Heart right ventricle (tissue), 16 donors: Measurements from ENCODE around the gene CSF3R. TPM values are rescaled to one million over a fixed set of nuclear protein-coding genes. Genes with fewer than 3 reads are reported as not detected.

Experiments
- ATAC-seq, 8 donors: fragments of 200-7000 bp; cut with Tn5 transposase; one replicate each; pipeline ENCODE4 v1.9.1; 2020; ENCODE audit warnings: mild to moderate bottlenecking in 8 of 8, moderate library complexity in 8 of 8, moderate number of reproducible peaks in 1 of 8
- DNase-seq, 2 donors: peaks; one replicate each; pipeline ENCODE4 v3.0.0-alpha.2; 2020
- H3K27ac ChIP-seq, 10 donors: fragments of 200-600 bp; sonication (generic) in 2 of 10; one replicate each; pipeline versions ENCODE4 v1.5.0 to v1.8.0; 2020 to 2022; ENCODE audit warnings: mild to moderate bottlenecking in 3 of 10
- H3K27me3 ChIP-seq, 7 donors: fragments of 200-600 bp; one replicate each; pipeline ENCODE4 v1.8.0; 2021 to 2022; ENCODE audit warnings: mild to moderate bottlenecking in 2 of 7
- H3K36me3 ChIP-seq, 9 donors: fragments of 200-600 bp; sonication (generic) in 1 of 9; one replicate each; pipeline versions ENCODE4 v1.5.0 to v1.8.0; 2020 to 2022; ENCODE audit warnings: mild to moderate bottlenecking in 2 of 9
- H3K4me1 ChIP-seq, 9 donors: fragments of 200-600 bp; sonication (generic) in 1 of 9; one replicate each; pipeline versions ENCODE4 v1.5.0 to v1.8.0; 2020 to 2022; ENCODE audit warnings: mild to moderate bottlenecking in 4 of 9
- H3K4me3 ChIP-seq, 10 donors: fragments of 200-600 bp; sonication (generic) in 2 of 10; one replicate each; pipeline versions ENCODE4 v1.5.0 to v1.8.0; 2020 to 2022; ENCODE audit warnings: mild to moderate bottlenecking in 7 of 10, moderate library complexity in 2 of 10
- H3K9me3 ChIP-seq, 11 donors: fragments of 200-600 bp in 10 of 11; sonication (generic) in 2 of 11; one replicate each; pipeline versions ENCODE4 v1.5.0 to v1.8.0; 2013 to 2022; ENCODE audit warnings: mild to moderate bottlenecking in 2 of 11, control low read depth in 1 of 11, moderate library complexity in 1 of 11
- WGBS, 2 donors: extraction: QIAGEN DNeasy Blood & Tissue Kit; methylation state at CpG; one replicate each; pipeline ENCODE4 v1.1.7; 2013; ENCODE audit warnings: inconsistent platforms in 1 of 2; 5-methylcytosine and 5-hydroxymethylcytosine counted together
- intact Hi-C, 10 donors: fragments of 100-400 bp; cut with DNase I; formaldehyde crosslinking; loops; one replicate each; pipeline versions ENCODE4 v1.11.1 to v1.14.2; 2022
- polyA plus RNA-seq, 2 donors: library from polyadenylated mRNA; stranded (reverse); fragments of 200-250 nt; gene quantifications; one replicate each; pipeline ENCODE4 v1.2.3, GENCODE V29; 2013
- total RNA-seq, 10 donors: library from RNA; stranded (reverse); fragmentation: NEBNext Ultra II Directional in 3 of 10; extraction: Animal tissue kit (Norgen Biotek cat#: 25700) in 3 of 10; gene quantifications; one replicate each; pipeline versions ENCODE4 v1.2.1 to v1.2.4, GENCODE V29; 2021 to 2023
- TF ChIP-seq, protein P1 (sequence below), 9 donors: fragments of 200-600 bp; sonication (generic) in 2 of 9; IDR thresholded peaks; one replicate each; pipeline versions ENCODE4 v1.5.0 to v1.8.0; 2021 to 2022; ENCODE audit warnings: antibody characterized with exemption in 9 of 9, mild to moderate bottlenecking in 5 of 9, moderate library complexity in 1 of 9
- donor health status: Arrhythmogenic right ventricular cardiomyopathy.
- donor health status: ischemic (EF 13 %, LVEDD 7.1; RV severe dilation, severe dysfunction).
- donor health status: healthy with polysubstance abuse.
- donor health status: DM: no; HTN: yes; CAD: no.
- donor health status: DM: no; HTN: no; CAD: no.
- donor health status: ischemic (EF 25% LVEDD 6.9; RV normal size, moderate dysfunction).
- donor health status: ischemic (EF 25% LVEDD 5.7; RV mildly dilated, moderate dysfunction).
- donor health status: healthy.
- donor health status: DM: yes; HTN: yes; CAD: no.
- donor health status: Ischemic cardiomyopathy.
- donor health status: ischemic (EF 35%, LVEDD 5.7; RV mildly dilated, moderate dysfunction).
- donor health status: nonischemic (EF 11% LVEDD 7.7; RV severe dilation, severe dysfunction).
- donor health status: DM: yes; HTN: yes; CAD: no.
- donor health status: PGD.
- donor health status: ischemic (EF 29% LVEDD 5.4; RV normal size, mild dysfunction).
- donor health status: nonischemic (EF 23%, LVEDD 6.1; RV moderate dilation, normal function).

CSF3R gene
- total and polyA plus RNA-seq, 12 donors = 1.8 to 13.9 (median 4.2) TPM

DNA sequence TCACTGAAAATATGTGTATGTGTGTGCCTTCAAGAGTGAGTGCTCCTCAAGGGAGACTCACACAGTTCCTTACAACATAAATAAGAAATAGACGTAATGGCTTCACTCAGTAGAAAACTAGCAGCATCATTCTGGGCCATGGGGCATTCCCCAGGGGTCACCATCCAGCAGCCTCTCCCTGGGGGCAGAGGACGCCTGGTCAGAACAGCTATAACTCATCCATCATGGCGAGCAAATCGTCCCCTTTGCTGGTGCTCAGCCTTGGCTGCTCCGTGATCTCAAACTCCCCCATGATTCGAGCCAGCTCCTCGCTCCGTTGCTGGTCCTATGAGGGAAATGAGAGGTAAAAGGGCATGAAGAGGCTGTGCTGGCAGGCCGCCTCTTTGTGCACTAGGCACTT is 64.8 kb downstream of the CSF3R start:
- ATAC-seq = no peak
- 89 to 91% methylated on average over 9 of the region's 9 CpGs for WGBS, 2 donors
- H3K9me3 ChIP-seq = no peaks in the 10 kb centered on the region

More for the DNA sequence above, 64.8 kb downstream of the CSF3R start:
- Histone ChIP-seq H3K27me3 (no peaks in the 10 kb centered on the region), H3K36me3 (peaks cover 0 to 29% (median 0%) of the 10 kb centered on the region in 9 donors), H3K4me1 (peaks cover 4 to 18% (median 13%) of the 10 kb centered on the region in 9 donors), H3K27ac (no peak overlapping the region), H3K4me3 (no peak overlapping the region)
- no peak for DNase-seq
- TF ChIP-seq, protein P1, sequence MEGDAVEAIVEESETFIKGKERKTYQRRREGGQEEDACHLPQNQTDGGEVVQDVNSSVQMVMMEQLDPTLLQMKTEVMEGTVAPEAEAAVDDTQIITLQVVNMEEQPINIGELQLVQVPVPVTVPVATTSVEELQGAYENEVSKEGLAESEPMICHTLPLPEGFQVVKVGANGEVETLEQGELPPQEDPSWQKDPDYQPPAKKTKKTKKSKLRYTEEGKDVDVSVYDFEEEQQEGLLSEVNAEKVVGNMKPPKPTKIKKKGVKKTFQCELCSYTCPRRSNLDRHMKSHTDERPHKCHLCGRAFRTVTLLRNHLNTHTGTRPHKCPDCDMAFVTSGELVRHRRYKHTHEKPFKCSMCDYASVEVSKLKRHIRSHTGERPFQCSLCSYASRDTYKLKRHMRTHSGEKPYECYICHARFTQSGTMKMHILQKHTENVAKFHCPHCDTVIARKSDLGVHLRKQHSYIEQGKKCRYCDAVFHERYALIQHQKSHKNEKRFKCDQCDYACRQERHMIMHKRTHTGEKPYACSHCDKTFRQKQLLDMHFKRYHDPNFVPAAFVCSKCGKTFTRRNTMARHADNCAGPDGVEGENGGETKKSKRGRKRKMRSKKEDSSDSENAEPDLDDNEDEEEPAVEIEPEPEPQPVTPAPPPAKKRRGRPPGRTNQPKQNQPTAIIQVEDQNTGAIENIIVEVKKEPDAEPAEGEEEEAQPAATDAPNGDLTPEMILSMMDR (IDR thresholded peaks at IDR 0.05) = no peak
- intact Hi-C loops = loop anchor here in 3 of 10 donors (5.0 to 10.0 kb wide), 3 partner anchors 71 to 283 kb away; partner anchors contain the start of gene SH3D21 (in 2 of the 3)

Other genes with a start within 250 kb of the CSF3R start
- gene SH3D21, start 176.5 kb downstream of the CSF3R start, total RNA-seq = 1 to 10 TPM; 1.1 to 3.3 (median 1.7) TPM
- gene SH3D21, start 176.5 kb downstream of the CSF3R start, polyA plus RNA-seq = 1 to 10 TPM in 1 of 2 donors, under 1 TPM in 1; 0.58 to 4.8 TPM
- gene EVA1B, start 159.3 kb downstream of the CSF3R start, total RNA-seq = 10 to 100 TPM in 3 of 10 donors, 1 to 10 TPM in 7; 4.6 to 16.0 (median 6.8) TPM
- 10 to 100 TPM; 25.2 to 38.9 TPM for gene EVA1B, start 159.3 kb downstream of the CSF3R start, polyA plus RNA-seq
- gene STK40, start 97.0 kb downstream of the CSF3R start, total RNA-seq = 10 to 100 TPM; 45.2 to 81.6 (median 60.8) TPM
- 10 to 100 TPM; 15.5 to 29.3 TPM for gene STK40, start 97.0 kb downstream of the CSF3R start, polyA plus RNA-seq
- 10 to 100 TPM; 35.2 to 69.6 (median 44.7) TPM for gene LSM10, start 85.0 kb downstream of the CSF3R start, total RNA-seq
- 10 to 100 TPM; 78.4 to 82.6 TPM for gene LSM10, start 85.0 kb downstream of the CSF3R start, polyA plus RNA-seq
- gene OSCP1, start 32.5 kb downstream of the CSF3R start, total RNA-seq = 1 to 10 TPM; 5.3 to 9.6 (median 7.7) TPM
- gene OSCP1, start 32.5 kb downstream of the CSF3R start, polyA plus RNA-seq = 1 to 10 TPM; 2.1 to 9.2 TPM
- gene MRPS15, start 18.5 kb downstream of the CSF3R start, total RNA-seq = 100 to 1,000 TPM in 6 of 10 donors, 10 to 100 TPM in 4; 86.1 to 118 (median 104) TPM
- gene MRPS15, start 18.5 kb downstream of the CSF3R start, polyA plus RNA-seq = 100 to 1,000 TPM; 162 to 505 TPM